H1 (cell line): Measurements from ENCODE around the gene ATXN7. TPM values are rescaled to one million over a fixed set of nuclear protein-coding genes. Genes with fewer than 3 reads are reported as not detected.

ENCODE experiments used
- CTCF ChIA-PET: fragments of 300-600 bp; sonication (Branson Sonifier 250); formaldehyde crosslinking; loops from one replicate; lab custom pipeline; 2021; ENCODE audit not compliant: partially characterized antibody; lab: Charles Lee
- POLR2A ChIA-PET: fragments of 300-600 bp; sonication (Branson Sonifier 250); formaldehyde crosslinking; loops from one replicate; lab custom pipeline; 2021; ENCODE audit warnings: inconsistent platforms; ENCODE audit not compliant: partially characterized antibody; lab: Charles Lee
- DNase-seq, 2 experiments: peaks; one replicate each; pipeline versions ENCODE4 v3.0.0 to v3.0.0-alpha.2; 2010 to 2022; ENCODE audit warnings: low spot score in 2 of 2, low read depth in 1 of 2, mixed read lengths in 1 of 2
- FAIRE-seq: peaks from 2 replicates; lab custom pipeline; 2011; peaks lifted over from hg19 to GRCh38; lab: Jason Lieb, UNC
- H2AFZ ChIP-seq: 2 replicates; pipeline ENCODE4 v1.8.1; 2012; ENCODE audit warnings: low read length, inconsistent platforms
- H2AK5ac ChIP-seq: 2 replicates; pipeline ENCODE4 v1.6.1; 2013; ENCODE audit warnings: low read depth, low read length
- H2BK120ac ChIP-seq: replicated peaks from 2 replicates; pipeline ENCODE3; 2013; ENCODE audit warnings: low read depth, low read length, inconsistent platforms
- H2BK12ac ChIP-seq: 2 replicates; pipeline ENCODE4 v1.6.1; 2013; ENCODE audit warnings: low read depth, low read length
- H2BK15ac ChIP-seq: 2 replicates; pipeline ENCODE4 v1.6.1; 2013; ENCODE audit warnings: low read length
- H2BK20ac ChIP-seq: 2 replicates; pipeline ENCODE4 v1.6.1; 2013; ENCODE audit warnings: low read length
- H2BK5ac ChIP-seq: 2 replicates; pipeline ENCODE4 v1.6.1; 2013; ENCODE audit warnings: low read depth, low read length
- H3K14ac ChIP-seq: 2 replicates; pipeline ENCODE4 v1.6.1; 2013; ENCODE audit warnings: inconsistent platforms; ENCODE audit not compliant: insufficient read length
- H3K18ac ChIP-seq: 2 replicates; pipeline ENCODE4 v1.6.1; 2013; ENCODE audit warnings: low read length; ENCODE audit errors: extremely low read depth
- H3K23ac ChIP-seq: 2 replicates; pipeline ENCODE4 v1.6.1; 2013; ENCODE audit warnings: inconsistent platforms; ENCODE audit not compliant: insufficient read length
- H3K23me2 ChIP-seq: 2 replicates; pipeline ENCODE4 v1.6.1; 2013; ENCODE audit warnings: low read depth, low read length
- H3K27ac ChIP-seq: 2 replicates; pipeline ENCODE4 v1.6.1; 2011; ENCODE audit warnings: low read depth, low read length, inconsistent platforms
- H3K27me3 ChIP-seq, 4 experiments: replicated peaks in 1 of 4; 1 replicate in 1 of 4; 2 replicates in 3 of 4; pipeline versions ENCODE4 v1.6.1 to v1.8.1; 2011 to 2013; ENCODE audit warnings: low read length in 3 of 4, mild to moderate bottlenecking in 3 of 4, inconsistent platforms in 2 of 4, mixed read lengths in 2 of 4, moderate library complexity in 1 of 4; ENCODE audit not compliant: control insufficient read depth in 3 of 4, insufficient read depth in 3 of 4; ENCODE audit errors: extremely low read depth in 1 of 4
- H3K36me3 ChIP-seq, 4 experiments: 2 replicates each; pipeline versions ENCODE4 v1.6.1 to v1.8.1; 2011 to 2013; ENCODE audit warnings: mild to moderate bottlenecking in 4 of 4, low read length in 3 of 4, moderate library complexity in 2 of 4, control low read depth in 1 of 4, inconsistent platforms in 1 of 4; ENCODE audit not compliant: insufficient read depth in 4 of 4, control insufficient read depth in 2 of 4
- H3K4ac ChIP-seq: replicated peaks from 2 replicates; pipeline ENCODE3; 2013; ENCODE audit warnings: low read length, low read depth, mixed read lengths, inconsistent platforms; ENCODE audit not compliant: insufficient read length
- H3K4me1 ChIP-seq, 4 experiments: replicated peaks in 1 of 4; 1 replicate in 1 of 4; 2 replicates in 3 of 4; pipeline versions ENCODE4 v1.6.1 to v1.8.1; 2011 to 2013; ENCODE audit warnings: low read length in 3 of 4, inconsistent platforms in 2 of 4, mixed read lengths in 1 of 4; ENCODE audit not compliant: insufficient read depth in 4 of 4, control insufficient read depth in 3 of 4
- H3K4me2 ChIP-seq, 2 experiments: 2 replicates each; pipeline versions ENCODE4 v1.6.1 to v1.8.1; 2011 to 2013; ENCODE audit warnings: low read depth in 2 of 2, low read length in 2 of 2, control low read depth in 1 of 2, inconsistent platforms in 1 of 2, mild to moderate bottlenecking in 1 of 2; ENCODE audit not compliant: insufficient read depth in 1 of 2
- H3K4me3 ChIP-seq, 4 experiments: fragments of 200-600, 300-600 bp in 1 of 4; sonication (generic), shearing (Covaris generic), sonication (Bioruptor Twin) in 1 of 4; 2 replicates each; pipeline versions ENCODE4 v1.5.1 to v1.8.1; 2011 to 2016; ENCODE audit warnings: low read length in 4 of 4, low read depth in 3 of 4, control low read depth in 2 of 4, inconsistent platforms in 2 of 4, mild to moderate bottlenecking in 2 of 4, mixed read lengths in 1 of 4, moderate library complexity in 1 of 4; ENCODE audit not compliant: insufficient read depth in 2 of 4; ENCODE audit errors: extremely low read depth in 1 of 4
- H3K56ac ChIP-seq: replicated peaks from 2 replicates; pipeline ENCODE3; 2013; ENCODE audit warnings: low read depth, mild to moderate bottlenecking, mixed read lengths, low read length, inconsistent platforms; ENCODE audit not compliant: insufficient read length
- H3K79me1 ChIP-seq: 2 replicates; pipeline ENCODE4 v1.6.1; 2013; ENCODE audit warnings: low read depth, low read length, control low read depth
- H3K79me2 ChIP-seq, 2 experiments: 2 replicates each; pipeline versions ENCODE4 v1.6.1 to v1.8.1; 2012 to 2013; ENCODE audit warnings: low read length in 2 of 2, mild to moderate bottlenecking in 2 of 2, inconsistent platforms in 1 of 2; ENCODE audit not compliant: insufficient read depth in 2 of 2, control insufficient read depth in 1 of 2
- H3K9ac ChIP-seq, 4 experiments: replicated peaks in 1 of 4; 1 replicate in 1 of 4; 2 replicates in 3 of 4; pipeline versions ENCODE4 v1.6.1 to v1.8.1; 2011 to 2013; ENCODE audit warnings: low read depth in 3 of 4, low read length in 3 of 4, control low read depth in 2 of 4, mild to moderate bottlenecking in 2 of 4, moderate library complexity in 2 of 4, inconsistent platforms in 1 of 4; ENCODE audit errors: extremely low read depth in 1 of 4
- H3K9me3 ChIP-seq, 2 experiments: 2 replicates each; pipeline versions ENCODE4 v1.6.1 to v1.8.1; 2012 to 2013; ENCODE audit warnings: mild to moderate bottlenecking in 2 of 2, moderate library complexity in 2 of 2, control low read depth in 1 of 2, inconsistent platforms in 1 of 2, low read depth in 1 of 2, low read length in 1 of 2, mixed read lengths in 1 of 2; ENCODE audit not compliant: insufficient read depth in 2 of 2
- H4K20me1 ChIP-seq, 2 experiments: replicated peaks in 1 of 2; 2 replicates each; pipeline versions ENCODE3 to v1.8.1; 2011 to 2013; ENCODE audit warnings: inconsistent platforms in 2 of 2, low read length in 2 of 2, mild to moderate bottlenecking in 1 of 2; ENCODE audit not compliant: insufficient read depth in 2 of 2, control insufficient read depth in 1 of 2
- H4K5ac ChIP-seq: 2 replicates; pipeline ENCODE4 v1.6.1; 2013; ENCODE audit warnings: low read length, low read depth, mixed read lengths, inconsistent platforms; ENCODE audit not compliant: insufficient read length
- H4K8ac ChIP-seq: 2 replicates; pipeline ENCODE4 v1.8.0; 2013; ENCODE audit warnings: mild to moderate bottlenecking, moderate library complexity, low read length, inconsistent platforms; ENCODE audit not compliant: insufficient read depth; ENCODE audit errors: extremely low read depth
- H4K91ac ChIP-seq: replicated peaks from 2 replicates; pipeline ENCODE3; 2013; ENCODE audit warnings: low read length, mixed read lengths, inconsistent platforms; ENCODE audit not compliant: insufficient read length
- ATF3 ChIP-seq: IDR thresholded peaks from 2 replicates; pipeline ENCODE4 v1.6.1; 2011; ENCODE audit warnings: low read depth, mild to moderate bottlenecking, low read length; ENCODE audit not compliant: insufficient read depth
- CREB1 ChIP-seq: IDR thresholded peaks from 2 replicates; pipeline ENCODE4 v1.6.1; 2012; ENCODE audit warnings: inconsistent platforms
- GTF2F1 ChIP-seq: IDR thresholded peaks from 2 replicates; pipeline ENCODE4 v1.6.1; 2012; ENCODE audit warnings: low read depth, low read length, improper control_type of control experiment, borderline replicate concordance
- JUND ChIP-seq: IDR thresholded peaks from 2 replicates; pipeline ENCODE4 v1.6.1; 2011; ENCODE audit warnings: mild to moderate bottlenecking, improper control_type of control experiment, low read length
- POLR2A ChIP-seq, 2 experiments: IDR thresholded peaks; 1 replicate in 1 of 2; 2 replicates in 1 of 2; pipeline ENCODE4 v1.6.1; 2011; ENCODE audit warnings: low read depth in 2 of 2, low read length in 2 of 2, mild to moderate bottlenecking in 2 of 2; ENCODE audit errors: control extremely low read depth in 1 of 2
- POLR2AphosphoS5 ChIP-seq: IDR thresholded peaks from 2 replicates; pipeline ENCODE4 v1.6.1; 2011; ENCODE audit warnings: low read depth, low read length
- SP1 ChIP-seq: IDR thresholded peaks from 2 replicates; pipeline ENCODE4 v1.6.1; 2011; ENCODE audit warnings: low read depth, low read length
- SP4 ChIP-seq: IDR thresholded peaks from 2 replicates; pipeline ENCODE4 v1.6.1; 2012; ENCODE audit warnings: low read length, inconsistent platforms
- YY1 ChIP-seq: IDR thresholded peaks from 2 replicates; pipeline ENCODE4 v1.6.1; 2011; ENCODE audit warnings: low read depth, mild to moderate bottlenecking, low read length
- WGBS, 2 experiments: shearing (Covaris generic) in 1 of 2; methylation state at CpG; one replicate each; pipeline versions ENCODE4 v1.1.6 to v1.1.7; 2013 to 2015; ENCODE audit warnings: low lambda C conversion rate in 2 of 2, mixed read lengths in 2 of 2, inconsistent platforms in 1 of 2, low coverage in 1 of 2, missing lambda C conversion rate in 1 of 2; ENCODE audit not compliant: insufficient replicate concordance in 2 of 2, insufficient coverage in 1 of 2, insufficient read length in 1 of 2; ENCODE audit errors: extremely low coverage in 1 of 2, missing lambda C conversion rate in 1 of 2; 5-methylcytosine and 5-hydroxymethylcytosine counted together
- polyA plus RNA-seq, 7 experiments: library from polyadenylated mRNA; depleted of rRNA in 3 of 7; stranded (reverse) in 5 of 7; unstranded in 2 of 7; fragments of >200 nt in 5 of 7; fragments of 200-250 nt in 2 of 7; gene quantifications; 1 replicate in 5 of 7; 2 replicates in 1 of 7; 4 replicates in 1 of 7; pipeline versions ENCODE4 v1.2.1 to v1.2.3, GENCODE V29; 2011 to 2013; ENCODE audit warnings: missing spikeins in 2 of 7, mixed read lengths in 2 of 7
- total RNA-seq: library from RNA; stranded (reverse); fragmentation: NEBNext Ultra II Directional; extraction: Animal tissue kit (Norgen Biotek cat#: 25700); gene quantifications from 2 replicates; pipeline ENCODE4 v1.2.1, GENCODE V29; 2021

Gene ATXN7
- total and polyA plus RNA-seq, 2 of the 8 experiments (the other 6 are each of a cell fraction or from before 2014, with no cell fraction given), result 15.5 to 16.8 TPM

- Histone ChIP-seq H3K18ac (no peak overlapping the region), H3K4ac (no peak overlapping the region), H3K36me3 (no peaks in the 10 kb centered on the region), H3K4me3 (no peak overlapping the region), H4K91ac (no peak overlapping the region), H3K23ac (no peak overlapping the region), H2BK20ac (no peak overlapping the region), H3K56ac (no peak overlapping the region), H3K14ac (no peak overlapping the region), H3K23me2 (no peaks in the 10 kb centered on the region), H4K20me1 (peaks cover 2 to 3% of the 10 kb centered on the region in 2 experiments), H3K4me2 (no peak overlapping the region), H3K9me3 (no peaks in the 10 kb centered on the region), H4K5ac (no peak overlapping the region), H3K4me1 (peaks cover 6 to 11% (median 9%) of the 10 kb centered on the region in 4 experiments; a peak in 6 of 7 replicates), H2AK5ac (no peak overlapping the region), H3K27me3 (no peaks in the 10 kb centered on the region), H4K8ac (no peak overlapping the region), H3K79me2 (peaks cover 0 to 66% of the 10 kb centered on the region in 2 experiments; a peak in 2 of 4 replicates), H3K27ac (no peak overlapping the region), H2AFZ (no peak overlapping the region), H2BK120ac (no peak overlapping the region), H2BK12ac (no peak overlapping the region), H2BK5ac (no peak overlapping the region), H3K79me1 (no peaks in the 10 kb centered on the region; the same call in 1 of the 2 replicates), H2BK15ac (no peak overlapping the region), H3K9ac (no peak overlapping the region)
- WGBS, 2 experiments, result 83% methylated on average over 3 of the region's 3 CpGs; no CpG with 5 or more reads in 1 of the 2 experiments
- FAIRE-seq (no peak), DNase-seq (no peak)
- ChIA-PET CTCF (interaction anchor here (1.8 to 2.2 kb wide), 2 partner anchors 15 to 21 kb away, joined by 5 read pairs; no protein-coding TSS in a partner anchor), POLR2A (interaction anchor here (0.9 kb wide), 1 partner anchor 12 kb away, joined by 3 read pairs; no protein-coding TSS in a partner anchor)
- no peak for TF ChIP-seq CREB1
- TF ChIP-seq SP4, result no peak
- no peak for TF ChIP-seq ATF3
- no peak for TF ChIP-seq GTF2F1
- no peak for TF ChIP-seq POLR2AphosphoS5
- no peak for TF ChIP-seq YY1
- TF ChIP-seq SP1, result no peak
- TF ChIP-seq JUND, result no peak
- TF ChIP-seq POLR2A (IDR thresholded peaks at IDR 0.05; ENCODE audit: control extremely low read depth in 1 of 2, low read depth in 2 of 2, low read length in 2 of 2), result no peak
Observed at GRCh38 chr3:63874769-63875168, 11.1 kb downstream of the ATXN7 start.
